ENCODE results near the gene SLC17A4. TPM values are rescaled to one million over a fixed set of nuclear protein-coding genes. Genes with fewer than 3 reads are reported as not detected.

The SLC17A4 gene
- total RNA-seq, 1 experiment from 2014 or later: not detected

DNA sequence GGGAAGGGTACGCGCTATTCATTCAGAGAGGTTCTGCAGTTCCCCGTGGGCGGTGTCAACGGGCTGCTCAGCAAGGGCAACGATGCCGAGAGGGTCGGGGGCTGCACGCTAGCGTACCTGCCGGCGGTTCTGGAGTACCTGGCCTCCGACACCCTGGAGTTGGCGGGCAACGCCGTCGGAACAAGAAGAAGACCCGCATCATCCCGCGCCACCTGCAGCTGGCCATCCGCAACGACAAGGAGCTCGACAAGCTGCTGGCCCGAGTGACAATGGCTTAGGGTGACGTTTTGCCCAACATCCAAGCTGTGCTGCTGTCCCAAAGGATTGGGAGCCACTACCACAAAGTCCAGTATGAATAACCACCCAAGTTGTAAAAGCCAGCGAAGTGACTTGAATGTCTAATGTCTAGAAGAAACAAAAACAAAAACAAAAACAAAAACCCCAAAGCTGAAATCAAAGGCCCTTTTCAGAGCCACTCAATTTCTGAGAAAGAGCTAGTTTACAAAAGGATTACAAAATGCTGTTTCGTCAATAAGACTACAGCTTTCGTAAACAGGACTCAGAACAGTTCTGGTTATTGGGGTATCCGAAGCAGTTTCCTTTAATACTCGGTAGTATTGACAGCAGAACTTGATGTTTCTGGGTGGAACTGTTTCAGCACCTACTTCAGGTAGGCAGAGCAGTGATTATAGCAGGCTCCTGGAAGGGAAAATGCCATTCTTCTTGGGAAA lies 21.9 kb upstream of the SLC17A4 start:
- no peaks in the 10 kb centered on the region for H3K4me1 ChIP-seq (ENCODE audit: insufficient read depth, low read length)
- H3K9me3 ChIP-seq (ENCODE audit: low read length): 0 out of 2 replicates have a peak, but pooled peaks cover 4% of the 10 kb centered on the region
- no peak for DNase-seq
- no peaks in the 10 kb centered on the region for H3F3A ChIP-seq (ENCODE audit: low read length, unreplicated experiment)
- no peaks in the 10 kb centered on the region for H3K79me2 ChIP-seq (ENCODE audit: low read length)
- no peak overlapping the region for H3K4me3 ChIP-seq (ENCODE audit: low read length)
- H3K4me2 ChIP-seq (ENCODE audit: low read length): no peak overlapping the region
- ATAC-seq: no peak
- no peaks in the 10 kb centered on the region; the same call in 1 of the 2 replicates for H3K9me2 ChIP-seq (replicated peaks; ENCODE audit: low read length)
- ChIA-PET POLR2A (ENCODE audit: unreplicated experiment) (no interaction called here), CTCF (no interaction called here)
- H2AFZ ChIP-seq (ENCODE audit: low read length): no peak overlapping the region
- H3K27ac ChIP-seq (ENCODE audit: low read length): no peak overlapping the region
- peaks cover 73% of the 10 kb centered on the region for H3K27me3 ChIP-seq (ENCODE audit: low read length)
- H3K9ac ChIP-seq (ENCODE audit: low read length): no peak overlapping the region
- intact Hi-C loops (cut with micrococcal nuclease): no loop called here
- no peaks in the 10 kb centered on the region for H4K20me1 ChIP-seq (ENCODE audit: low read length)
- BruUV-seq (replicated peaks): no TSS peak
- TF ChIP-seq EZH2 (IDR thresholded peaks at IDR 0.05; ENCODE audit: low read length, unreplicated experiment) (no peak), EZH2phosphoT487 (IDR thresholded peaks at IDR 0.05; ENCODE audit: borderline replicate concordance, low read length) (no peak)
- TF ChIP-seq, protein P1, sequence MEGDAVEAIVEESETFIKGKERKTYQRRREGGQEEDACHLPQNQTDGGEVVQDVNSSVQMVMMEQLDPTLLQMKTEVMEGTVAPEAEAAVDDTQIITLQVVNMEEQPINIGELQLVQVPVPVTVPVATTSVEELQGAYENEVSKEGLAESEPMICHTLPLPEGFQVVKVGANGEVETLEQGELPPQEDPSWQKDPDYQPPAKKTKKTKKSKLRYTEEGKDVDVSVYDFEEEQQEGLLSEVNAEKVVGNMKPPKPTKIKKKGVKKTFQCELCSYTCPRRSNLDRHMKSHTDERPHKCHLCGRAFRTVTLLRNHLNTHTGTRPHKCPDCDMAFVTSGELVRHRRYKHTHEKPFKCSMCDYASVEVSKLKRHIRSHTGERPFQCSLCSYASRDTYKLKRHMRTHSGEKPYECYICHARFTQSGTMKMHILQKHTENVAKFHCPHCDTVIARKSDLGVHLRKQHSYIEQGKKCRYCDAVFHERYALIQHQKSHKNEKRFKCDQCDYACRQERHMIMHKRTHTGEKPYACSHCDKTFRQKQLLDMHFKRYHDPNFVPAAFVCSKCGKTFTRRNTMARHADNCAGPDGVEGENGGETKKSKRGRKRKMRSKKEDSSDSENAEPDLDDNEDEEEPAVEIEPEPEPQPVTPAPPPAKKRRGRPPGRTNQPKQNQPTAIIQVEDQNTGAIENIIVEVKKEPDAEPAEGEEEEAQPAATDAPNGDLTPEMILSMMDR (conservative IDR thresholded peaks at IDR 0.05; ENCODE audit: low read depth, low read length): no peak
- no peaks in the 10 kb centered on the region for H3K36me3 ChIP-seq (ENCODE audit: low read depth, low read length)

DNA sequence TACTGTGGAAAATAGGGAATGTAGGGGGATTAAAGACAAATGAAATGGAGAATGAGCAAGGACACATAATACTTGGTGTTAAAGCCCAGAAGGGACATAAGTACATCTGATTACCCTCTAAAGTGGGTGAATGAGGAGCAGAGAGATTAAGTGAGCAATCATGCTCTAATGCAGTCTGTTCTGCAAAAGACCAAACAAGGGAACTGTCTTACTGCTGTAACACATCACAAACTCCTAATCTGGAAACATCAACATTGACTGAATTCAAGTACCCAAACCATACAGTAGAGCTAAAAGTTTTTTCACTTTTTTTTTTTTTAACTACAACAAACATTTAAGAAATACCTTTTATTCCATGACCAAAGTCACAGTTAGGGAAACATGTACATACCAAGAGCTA lies 19.3 kb upstream of the SLC17A4 start:
- no peak for DNase-seq
- ChIA-PET CTCF (no interaction called here), POLR2A (ENCODE audit: unreplicated experiment) (no interaction called here)
- Histone ChIP-seq H3K27ac (ENCODE audit: low read length) (no peak overlapping the region), H2AFZ (ENCODE audit: low read length) (no peak overlapping the region), H3K4me3 (ENCODE audit: low read length) (no peak overlapping the region), H3K79me2 (ENCODE audit: low read length) (no peaks in the 10 kb centered on the region), H3K4me1 (ENCODE audit: insufficient read depth, low read length) (no peaks in the 10 kb centered on the region), H3F3A (ENCODE audit: low read length, unreplicated experiment) (no peaks in the 10 kb centered on the region), H3K9ac (ENCODE audit: low read length) (no peak overlapping the region), H3K9me3 (ENCODE audit: low read length) (peaks cover 7% of the 10 kb centered on the region; the same call in 1 of the 2 replicates), H4K20me1 (ENCODE audit: low read length) (no peaks in the 10 kb centered on the region), H3K9me2 (replicated peaks; ENCODE audit: low read length) (no peaks in the 10 kb centered on the region; the same call in 1 of the 2 replicates), H3K36me3 (ENCODE audit: low read depth, low read length) (no peaks in the 10 kb centered on the region), H3K4me2 (ENCODE audit: low read length) (no peak overlapping the region), H3K27me3 (ENCODE audit: low read length) (peaks cover 59% of the 10 kb centered on the region)
- TF ChIP-seq EZH2phosphoT487 (IDR thresholded peaks at IDR 0.05; ENCODE audit: borderline replicate concordance, low read length): no peak
- TF ChIP-seq, protein P1 (conservative IDR thresholded peaks at IDR 0.05; ENCODE audit: low read depth, low read length): no peak
- no peak for TF ChIP-seq EZH2 (IDR thresholded peaks at IDR 0.05; ENCODE audit: low read length, unreplicated experiment)
- no peak for ATAC-seq
- intact Hi-C loops (cut with micrococcal nuclease): no loop called here
- no TSS peak for BruUV-seq (replicated peaks)

DNA sequence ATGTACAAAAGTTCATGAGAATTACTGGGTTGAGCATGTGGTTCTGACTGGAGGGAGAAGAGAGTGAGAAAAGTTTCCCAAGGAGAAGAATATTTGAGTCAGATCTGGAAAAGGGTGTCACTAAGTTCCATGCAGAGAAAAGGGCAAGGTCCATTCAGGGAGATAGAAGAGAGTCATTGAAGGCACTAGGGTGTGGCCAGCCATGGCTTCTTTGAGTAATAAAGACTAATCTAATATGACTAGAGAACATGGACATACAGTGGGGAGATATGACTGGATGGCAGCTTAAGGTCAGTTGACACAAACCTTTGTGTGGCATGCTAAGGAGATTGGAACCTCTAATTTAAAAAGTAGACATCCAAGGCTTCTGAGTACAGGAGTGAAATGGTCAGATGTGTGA lies 10.7 kb upstream of the SLC17A4 start:
- no peaks in the 10 kb centered on the region for H3K79me2 ChIP-seq (ENCODE audit: low read length)
- no peak for ATAC-seq
- no peak overlapping the region for H3K4me3 ChIP-seq (ENCODE audit: low read length)
- H3F3A ChIP-seq (ENCODE audit: low read length, unreplicated experiment): no peaks in the 10 kb centered on the region
- DNase-seq: no peak
- H3K9me2 ChIP-seq (replicated peaks; ENCODE audit: low read length): no peaks in the 10 kb centered on the region
- ChIA-PET CTCF (no interaction called here), POLR2A (ENCODE audit: unreplicated experiment) (no interaction called here)
- H3K4me1 ChIP-seq (ENCODE audit: insufficient read depth, low read length): no peaks in the 10 kb centered on the region
- peaks cover 12% of the 10 kb centered on the region for H3K27me3 ChIP-seq (ENCODE audit: low read length)
- no peak overlapping the region for H3K27ac ChIP-seq (ENCODE audit: low read length)
- no TSS peak for BruUV-seq (replicated peaks)
- TF ChIP-seq, protein P1 (conservative IDR thresholded peaks at IDR 0.05; ENCODE audit: low read depth, low read length): no peak
- TF ChIP-seq EZH2phosphoT487 (IDR thresholded peaks at IDR 0.05; ENCODE audit: borderline replicate concordance, low read length): no peak
- TF ChIP-seq EZH2 (IDR thresholded peaks at IDR 0.05; ENCODE audit: low read length, unreplicated experiment): no peak
- no peaks in the 10 kb centered on the region for H3K36me3 ChIP-seq (ENCODE audit: low read depth, low read length)
- H2AFZ ChIP-seq (ENCODE audit: low read length): no peak overlapping the region
- no peak overlapping the region for H3K9ac ChIP-seq (ENCODE audit: low read length)
- H4K20me1 ChIP-seq (ENCODE audit: low read length): no peaks in the 10 kb centered on the region
- H3K4me2 ChIP-seq (ENCODE audit: low read length): no peak overlapping the region
- intact Hi-C loops (cut with micrococcal nuclease): no loop called here
- H3K9me3 ChIP-seq (ENCODE audit: low read length): no peaks in the 10 kb centered on the region

All from PC-3 (cell line).